Esophagus muscularis mucosa (tissue), 4 donors: ENCODE measurements around the gene EPB41L5.

Experiments used
- EP300 ChIP-seq: sonication (generic); formaldehyde crosslinking; IDR thresholded peaks from one replicate; pipeline ENCODE4 v1.6.1; 2017; ENCODE audit warnings: antibody characterized with exemption
- POLR2AphosphoS5 ChIP-seq, 2 donors: sonication (generic); formaldehyde crosslinking; IDR thresholded peaks; one replicate each; pipeline ENCODE4 v1.6.1; 2017; ENCODE audit warnings: antibody characterized with exemption in 2 of 2
- TF ChIP-seq, protein P1 (sequence below), 3 experiments: fragments of 200-600 bp in 2 of 3; fragments of 450-650 bp in 1 of 3; sonication (generic) in 2 of 3; IDR thresholded peaks; one replicate each; pipeline ENCODE4 v1.5.1; 2017 to 2019; ENCODE audit warnings: antibody characterized with exemption in 3 of 3, mild to moderate bottlenecking in 2 of 3, moderate library complexity in 1 of 3

DNA sequence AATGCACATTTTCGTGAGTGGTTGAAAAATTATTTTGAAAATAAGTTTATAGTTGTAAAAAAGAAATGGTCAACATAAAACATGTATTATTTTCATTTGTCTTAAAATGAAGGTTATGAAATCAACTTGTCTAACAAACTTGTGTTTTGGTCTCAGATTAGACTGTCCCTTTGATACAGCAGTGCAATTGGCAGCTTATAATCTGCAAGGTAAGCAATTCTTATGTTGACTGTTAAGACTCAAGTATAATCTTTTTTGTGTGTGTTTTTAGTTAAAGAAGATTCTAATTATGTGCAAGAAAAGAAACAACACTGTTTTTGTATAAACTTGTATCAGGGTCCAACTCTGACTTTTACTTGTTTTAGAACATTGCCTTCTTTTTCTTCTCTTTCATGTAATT lies 62.7 kb downstream of the EPB41L5 start:
- TF ChIP-seq, protein P1, sequence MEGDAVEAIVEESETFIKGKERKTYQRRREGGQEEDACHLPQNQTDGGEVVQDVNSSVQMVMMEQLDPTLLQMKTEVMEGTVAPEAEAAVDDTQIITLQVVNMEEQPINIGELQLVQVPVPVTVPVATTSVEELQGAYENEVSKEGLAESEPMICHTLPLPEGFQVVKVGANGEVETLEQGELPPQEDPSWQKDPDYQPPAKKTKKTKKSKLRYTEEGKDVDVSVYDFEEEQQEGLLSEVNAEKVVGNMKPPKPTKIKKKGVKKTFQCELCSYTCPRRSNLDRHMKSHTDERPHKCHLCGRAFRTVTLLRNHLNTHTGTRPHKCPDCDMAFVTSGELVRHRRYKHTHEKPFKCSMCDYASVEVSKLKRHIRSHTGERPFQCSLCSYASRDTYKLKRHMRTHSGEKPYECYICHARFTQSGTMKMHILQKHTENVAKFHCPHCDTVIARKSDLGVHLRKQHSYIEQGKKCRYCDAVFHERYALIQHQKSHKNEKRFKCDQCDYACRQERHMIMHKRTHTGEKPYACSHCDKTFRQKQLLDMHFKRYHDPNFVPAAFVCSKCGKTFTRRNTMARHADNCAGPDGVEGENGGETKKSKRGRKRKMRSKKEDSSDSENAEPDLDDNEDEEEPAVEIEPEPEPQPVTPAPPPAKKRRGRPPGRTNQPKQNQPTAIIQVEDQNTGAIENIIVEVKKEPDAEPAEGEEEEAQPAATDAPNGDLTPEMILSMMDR (IDR thresholded peaks at IDR 0.05) = no peak
- TF ChIP-seq POLR2AphosphoS5 (IDR thresholded peaks at IDR 0.05) (no peak), EP300 (no peak)
